GM19438 (cell line): ENCODE measurements around the gene TMEM175.
"Not testable (repeated sequence)": the region's sequence is repeated elsewhere in the genome, so short reads cannot be mapped to it uniquely, and the experiment has no call there.

Source experiments
- ATAC-seq: cut with Tn5 transposase; IDR thresholded peaks from one replicate; pipeline ENCODE4 v1.9.1; 2021; ENCODE audit warnings: low read depth; ENCODE audit not compliant: unreplicated experiment

Gene TMEM175

DNA sequence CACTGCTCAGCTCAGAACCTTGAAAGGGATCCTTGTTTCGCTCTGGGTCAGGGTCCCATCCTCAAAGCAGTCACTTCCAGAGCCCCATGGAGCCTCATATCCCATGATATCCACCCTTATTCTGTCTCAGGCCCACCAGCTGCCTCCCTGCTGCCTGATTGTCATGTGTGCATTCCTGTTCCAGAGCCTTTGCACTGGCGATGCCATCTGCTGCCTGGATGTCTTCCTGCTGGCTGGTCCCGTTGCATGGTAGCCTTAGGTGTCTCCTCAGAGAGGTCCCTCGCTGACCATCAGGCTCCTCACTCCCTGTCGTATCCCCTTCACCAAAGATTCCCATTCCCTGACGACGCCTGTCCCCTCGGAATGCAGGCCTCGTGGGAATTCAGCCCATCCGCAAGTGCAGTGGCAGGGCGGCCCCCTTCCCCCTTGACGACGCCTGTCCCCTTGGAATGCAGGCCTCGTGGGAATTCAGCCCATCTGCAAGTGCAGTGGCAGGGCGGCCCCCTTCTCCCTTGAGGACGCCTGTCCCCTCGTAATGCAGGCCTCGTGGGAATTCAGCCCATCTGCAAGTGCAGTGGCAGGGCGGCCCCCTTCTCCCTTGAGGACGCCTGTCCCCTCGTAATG lies 67.1 kb downstream of the TMEM175 start:
- not testable (repeated sequence) for ATAC-seq

GRCh38 chr4:999882-1000425 lies 67.7 kb downstream of the TMEM175 start:
- ATAC-seq = no peak

GRCh38 chr4:1000686-1001260 lies 68.5 kb downstream of the TMEM175 start:
- no peak for ATAC-seq

DNA sequence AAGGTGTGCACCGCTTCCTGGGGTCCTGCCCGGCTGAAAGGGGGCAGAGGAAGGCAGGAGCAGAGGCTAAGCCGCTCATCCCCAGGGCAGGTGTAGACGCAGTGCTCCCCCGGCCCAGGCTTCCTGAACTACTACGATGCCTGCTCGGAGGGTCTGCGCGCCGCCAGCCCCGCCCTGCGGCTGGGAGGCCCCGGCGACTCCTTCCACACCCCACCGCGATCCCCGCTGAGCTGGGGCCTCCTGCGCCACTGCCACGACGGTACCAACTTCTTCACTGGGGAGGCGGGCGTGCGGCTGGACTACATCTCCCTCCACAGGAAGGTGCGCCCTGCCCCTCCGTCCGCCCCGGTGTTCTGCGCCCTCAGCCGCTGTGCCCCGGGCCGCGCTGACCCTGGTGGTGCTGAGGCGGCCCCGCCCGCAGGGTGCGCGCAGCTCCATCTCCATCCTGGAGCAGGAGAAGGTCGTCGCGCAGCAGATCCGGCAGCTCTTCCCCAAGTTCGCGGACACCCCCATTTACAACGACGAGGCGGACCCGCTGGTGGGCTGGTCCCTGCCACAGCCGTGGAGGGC lies 69.4 kb downstream of the TMEM175 start:
- ATAC-seq = no peak

DNA sequence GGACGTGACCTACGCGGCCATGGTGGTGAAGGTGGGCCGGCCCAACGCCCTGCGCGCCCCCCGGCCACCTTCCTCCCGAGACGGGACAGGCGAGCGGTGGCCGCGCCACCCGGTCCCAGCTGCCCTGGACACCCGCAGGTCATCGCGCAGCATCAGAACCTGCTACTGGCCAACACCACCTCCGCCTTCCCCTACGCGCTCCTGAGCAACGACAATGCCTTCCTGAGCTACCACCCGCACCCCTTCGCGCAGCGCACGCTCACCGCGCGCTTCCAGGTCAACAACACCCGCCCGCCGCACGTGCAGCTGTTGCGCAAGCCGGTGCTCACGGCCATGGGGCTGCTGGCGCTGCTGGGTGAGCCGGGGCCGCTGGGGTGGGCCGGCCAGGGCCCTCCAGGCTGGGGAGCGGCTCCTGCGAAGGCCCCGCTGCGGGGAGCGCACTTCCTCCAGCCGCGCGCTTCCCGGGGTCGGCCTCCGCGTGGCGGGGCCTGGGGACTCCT lies 69.9 kb downstream of the TMEM175 start:
- ATAC-seq = no peak

DNA sequence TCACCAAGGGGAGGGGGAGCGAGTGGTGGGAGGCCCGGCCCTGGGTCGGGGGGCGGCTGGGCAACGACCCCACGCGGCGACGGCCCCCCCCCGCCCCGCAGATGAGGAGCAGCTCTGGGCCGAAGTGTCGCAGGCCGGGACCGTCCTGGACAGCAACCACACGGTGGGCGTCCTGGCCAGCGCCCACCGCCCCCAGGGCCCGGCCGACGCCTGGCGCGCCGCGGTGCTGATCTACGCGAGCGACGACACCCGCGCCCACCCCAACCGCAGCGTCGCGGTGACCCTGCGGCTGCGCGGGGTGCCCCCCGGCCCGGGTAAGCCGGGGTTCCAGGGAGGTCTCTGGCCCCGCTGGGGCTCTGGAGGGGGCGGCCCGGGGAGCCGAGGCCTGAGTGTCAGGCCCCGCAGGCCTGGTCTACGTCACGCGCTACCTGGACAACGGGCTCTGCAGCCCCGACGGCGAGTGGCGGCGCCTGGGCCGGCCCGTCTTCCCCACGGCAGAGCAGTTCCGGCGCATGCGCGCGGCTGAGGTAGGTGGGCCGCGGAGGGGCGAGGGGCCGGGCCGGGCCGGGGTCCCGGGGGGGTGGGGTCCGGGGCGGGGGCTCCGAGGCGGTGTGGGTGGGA lies 70.5 kb downstream of the TMEM175 start:
- no peak for ATAC-seq

DNA sequence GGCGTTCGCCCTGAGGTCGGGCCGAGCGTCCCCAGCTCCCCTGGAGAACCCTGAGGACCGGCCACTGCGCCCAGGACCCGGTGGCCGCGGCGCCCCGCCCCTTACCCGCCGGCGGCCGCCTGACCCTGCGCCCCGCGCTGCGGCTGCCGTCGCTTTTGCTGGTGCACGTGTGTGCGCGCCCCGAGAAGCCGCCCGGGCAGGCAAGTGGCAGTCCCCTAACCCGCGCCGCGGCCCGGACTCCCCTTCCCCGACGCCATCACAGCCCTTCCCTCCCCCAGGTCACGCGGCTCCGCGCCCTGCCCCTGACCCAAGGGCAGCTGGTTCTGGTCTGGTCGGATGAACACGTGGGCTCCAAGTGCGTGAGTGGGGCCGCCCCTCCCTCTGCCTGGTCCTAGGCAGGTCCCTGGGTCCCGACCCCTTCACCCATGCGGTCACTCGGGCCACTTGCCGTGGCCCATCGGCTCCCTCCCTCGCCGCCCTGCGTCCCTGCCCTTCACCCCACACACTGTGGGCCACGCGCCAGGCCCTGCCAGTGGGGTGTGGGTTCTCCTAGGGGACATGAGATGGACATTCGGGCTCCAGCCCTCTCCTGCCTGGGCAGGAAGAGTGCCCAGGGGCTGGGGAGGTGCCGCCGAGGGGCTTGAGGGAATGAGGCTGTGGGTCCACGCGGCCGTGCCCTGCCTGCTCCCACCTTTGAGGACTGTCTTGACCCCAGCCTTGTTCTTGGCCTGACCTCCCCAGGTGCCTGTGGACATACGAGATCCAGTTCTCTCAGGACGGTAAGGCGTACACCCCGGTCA lies 71.2 kb downstream of the TMEM175 start:
- ATAC-seq = no peak

DNA sequence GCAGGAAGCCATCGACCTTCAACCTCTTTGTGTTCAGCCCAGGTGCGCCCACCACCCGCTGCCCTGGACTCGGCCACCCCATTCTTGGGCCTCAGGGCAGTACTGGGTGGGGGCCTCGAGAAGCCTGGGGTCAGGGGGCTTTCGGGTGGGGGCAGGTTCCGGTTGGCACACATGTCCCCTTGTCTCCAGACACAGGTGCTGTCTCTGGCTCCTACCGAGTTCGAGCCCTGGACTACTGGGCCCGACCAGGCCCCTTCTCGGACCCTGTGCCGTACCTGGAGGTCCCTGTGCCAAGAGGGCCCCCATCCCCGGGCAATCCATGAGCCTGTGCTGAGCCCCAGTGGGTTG lies 71.8 kb downstream of the TMEM175 start:
- no peak for ATAC-seq

DNA sequence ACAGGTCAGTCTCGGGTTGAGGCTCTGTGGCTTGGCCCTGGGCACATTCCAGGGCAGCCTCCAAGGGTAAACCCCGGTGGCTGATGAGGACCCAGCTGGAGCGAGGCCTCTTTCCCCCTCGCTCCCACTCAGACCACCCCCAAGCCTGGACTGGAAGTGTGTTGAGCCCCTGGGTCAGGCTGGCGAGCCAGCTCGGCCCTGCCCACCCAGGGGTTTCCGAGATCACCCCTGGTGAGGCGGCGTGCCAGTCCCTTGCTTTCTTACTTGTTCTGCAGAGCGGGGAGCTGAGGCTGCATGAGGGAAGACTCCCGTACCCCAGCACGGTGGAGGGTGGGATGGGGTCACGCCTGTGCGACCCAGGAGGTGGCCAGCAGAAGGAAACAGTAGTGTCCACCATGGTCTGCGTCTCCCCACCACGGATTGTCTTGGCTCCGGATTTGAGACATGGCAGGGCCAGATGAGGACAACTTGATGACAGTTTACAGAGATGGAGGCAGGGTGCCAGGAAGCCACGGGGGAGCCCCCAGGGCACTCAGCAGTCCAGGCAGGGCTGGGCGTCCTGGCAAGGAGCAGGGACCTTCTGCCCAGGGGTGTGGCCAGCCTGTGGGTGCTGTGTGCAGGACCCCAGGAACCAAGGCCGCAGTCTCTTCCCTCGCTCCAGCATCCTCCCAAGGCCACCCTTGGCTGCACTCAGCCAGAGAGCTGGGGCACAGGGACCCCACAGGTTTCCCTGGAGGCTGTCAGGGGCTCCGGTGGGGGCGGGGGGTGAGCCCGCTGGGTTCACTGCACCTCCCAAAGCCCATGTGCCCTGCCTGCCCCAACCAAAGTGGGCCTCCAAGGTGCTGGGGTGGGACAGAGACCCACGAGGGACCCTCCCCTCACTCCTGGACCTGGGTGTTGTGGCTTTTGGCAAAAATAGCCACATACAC lies 72.6 kb downstream of the TMEM175 start:
- no peak for ATAC-seq

DNA sequence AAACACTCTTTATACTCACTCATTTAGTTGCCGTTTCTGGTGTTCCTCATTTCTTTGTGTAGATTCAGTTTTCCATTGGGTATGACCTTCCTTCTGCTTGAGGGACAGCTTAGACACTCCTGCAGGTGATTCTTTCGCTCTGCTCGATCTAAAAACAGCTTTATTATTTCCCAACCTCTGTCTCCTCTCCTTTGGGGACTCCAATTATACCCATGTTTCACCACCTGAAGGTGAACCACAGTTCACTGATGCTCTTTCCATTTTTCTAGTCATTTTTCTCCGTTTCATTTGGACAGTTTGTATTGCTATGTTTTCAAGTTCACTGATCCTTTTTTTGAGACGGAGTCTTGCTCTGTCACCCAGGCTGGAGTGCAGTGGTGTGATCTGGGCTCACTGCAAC lies 74.6 kb downstream of the TMEM175 start:
- no peak for ATAC-seq
